Measurements from ENCODE around the gene CEP63.

DNA sequence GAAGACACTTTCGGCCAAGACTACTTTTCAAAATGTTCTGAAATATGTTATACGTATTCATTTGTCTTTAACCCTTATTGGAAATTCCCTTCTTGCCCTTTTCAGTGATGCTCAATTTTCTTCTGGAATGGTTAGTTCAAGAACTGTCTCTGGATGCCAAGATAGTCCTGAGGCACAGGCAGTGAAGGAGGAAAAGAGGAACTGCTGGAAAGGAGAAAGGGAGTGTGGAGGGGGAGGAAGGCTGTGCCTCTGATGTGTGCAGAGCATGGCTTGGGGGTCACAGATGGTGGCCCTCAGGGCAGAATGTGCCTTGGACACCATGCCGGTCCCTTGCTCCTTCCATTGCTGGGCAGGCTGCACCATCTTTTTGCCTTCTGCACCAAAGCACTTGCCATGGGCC, 73.7 kb downstream of the CEP63 start:
- TF ChIP-seq RAD21 (conservative IDR thresholded peaks at IDR 0.05) (no peak), SMC3 (conservative IDR thresholded peaks at IDR 0.05; ENCODE audit: poor library complexity) (no peak), EZH2 (IDR thresholded peaks at IDR 0.05; ENCODE audit: borderline replicate concordance, insufficient read depth, low read length, poor library complexity, severe bottlenecking) (no peak), POLR2AphosphoS5 (IDR thresholded peaks at IDR 0.05) (no peak), CTCF (IDR thresholded peaks at IDR 0.05; ENCODE audit: poor library complexity, severe bottlenecking) (no peak), EP300 (conservative IDR thresholded peaks at IDR 0.05; ENCODE audit: poor library complexity, severe bottlenecking) (no peak), TAF1 (IDR thresholded peaks at IDR 0.05; ENCODE audit: low read depth) (no peak), MXI1 (conservative IDR thresholded peaks at IDR 0.05; ENCODE audit: poor library complexity, severe bottlenecking) (no peak)
- TF ChIP-seq, protein P1, sequence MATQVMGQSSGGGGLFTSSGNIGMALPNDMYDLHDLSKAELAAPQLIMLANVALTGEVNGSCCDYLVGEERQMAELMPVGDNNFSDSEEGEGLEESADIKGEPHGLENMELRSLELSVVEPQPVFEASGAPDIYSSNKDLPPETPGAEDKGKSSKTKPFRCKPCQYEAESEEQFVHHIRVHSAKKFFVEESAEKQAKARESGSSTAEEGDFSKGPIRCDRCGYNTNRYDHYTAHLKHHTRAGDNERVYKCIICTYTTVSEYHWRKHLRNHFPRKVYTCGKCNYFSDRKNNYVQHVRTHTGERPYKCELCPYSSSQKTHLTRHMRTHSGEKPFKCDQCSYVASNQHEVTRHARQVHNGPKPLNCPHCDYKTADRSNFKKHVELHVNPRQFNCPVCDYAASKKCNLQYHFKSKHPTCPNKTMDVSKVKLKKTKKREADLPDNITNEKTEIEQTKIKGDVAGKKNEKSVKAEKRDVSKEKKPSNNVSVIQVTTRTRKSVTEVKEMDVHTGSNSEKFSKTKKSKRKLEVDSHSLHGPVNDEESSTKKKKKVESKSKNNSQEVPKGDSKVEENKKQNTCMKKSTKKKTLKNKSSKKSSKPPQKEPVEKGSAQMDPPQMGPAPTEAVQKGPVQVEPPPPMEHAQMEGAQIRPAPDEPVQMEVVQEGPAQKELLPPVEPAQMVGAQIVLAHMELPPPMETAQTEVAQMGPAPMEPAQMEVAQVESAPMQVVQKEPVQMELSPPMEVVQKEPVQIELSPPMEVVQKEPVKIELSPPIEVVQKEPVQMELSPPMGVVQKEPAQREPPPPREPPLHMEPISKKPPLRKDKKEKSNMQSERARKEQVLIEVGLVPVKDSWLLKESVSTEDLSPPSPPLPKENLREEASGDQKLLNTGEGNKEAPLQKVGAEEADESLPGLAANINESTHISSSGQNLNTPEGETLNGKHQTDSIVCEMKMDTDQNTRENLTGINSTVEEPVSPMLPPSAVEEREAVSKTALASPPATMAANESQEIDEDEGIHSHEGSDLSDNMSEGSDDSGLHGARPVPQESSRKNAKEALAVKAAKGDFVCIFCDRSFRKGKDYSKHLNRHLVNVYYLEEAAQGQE (IDR thresholded peaks at IDR 0.05; ENCODE audit: borderline replicate concordance) = no peak
